Measurements from ENCODE around the gene ERMAP.

GRCh38 chr1:42852608-42852980, 35.7 kb downstream of the ERMAP start:
- TF ChIP-seq, protein P1, sequence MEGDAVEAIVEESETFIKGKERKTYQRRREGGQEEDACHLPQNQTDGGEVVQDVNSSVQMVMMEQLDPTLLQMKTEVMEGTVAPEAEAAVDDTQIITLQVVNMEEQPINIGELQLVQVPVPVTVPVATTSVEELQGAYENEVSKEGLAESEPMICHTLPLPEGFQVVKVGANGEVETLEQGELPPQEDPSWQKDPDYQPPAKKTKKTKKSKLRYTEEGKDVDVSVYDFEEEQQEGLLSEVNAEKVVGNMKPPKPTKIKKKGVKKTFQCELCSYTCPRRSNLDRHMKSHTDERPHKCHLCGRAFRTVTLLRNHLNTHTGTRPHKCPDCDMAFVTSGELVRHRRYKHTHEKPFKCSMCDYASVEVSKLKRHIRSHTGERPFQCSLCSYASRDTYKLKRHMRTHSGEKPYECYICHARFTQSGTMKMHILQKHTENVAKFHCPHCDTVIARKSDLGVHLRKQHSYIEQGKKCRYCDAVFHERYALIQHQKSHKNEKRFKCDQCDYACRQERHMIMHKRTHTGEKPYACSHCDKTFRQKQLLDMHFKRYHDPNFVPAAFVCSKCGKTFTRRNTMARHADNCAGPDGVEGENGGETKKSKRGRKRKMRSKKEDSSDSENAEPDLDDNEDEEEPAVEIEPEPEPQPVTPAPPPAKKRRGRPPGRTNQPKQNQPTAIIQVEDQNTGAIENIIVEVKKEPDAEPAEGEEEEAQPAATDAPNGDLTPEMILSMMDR (IDR thresholded peaks at IDR 0.05) = no peak
- TF ChIP-seq POLR2A (IDR thresholded peaks at IDR 0.05) = no peak

All from adrenal gland (tissue), 5 donors.